Loucy (cell line): Measurements from ENCODE around the gene YAF2.

ENCODE experiments used
- EZH2phosphoT487 ChIP-seq: fragments of 200-600 bp; IDR thresholded peaks from 2 replicates; pipeline ENCODE4 v1.6.1; 2018; ENCODE audit warnings: antibody characterized with exemption, mild to moderate bottlenecking, moderate library complexity, borderline replicate concordance
- TF ChIP-seq, protein P1 (sequence below): fragments of 200-600 bp; sonication (generic); conservative IDR thresholded peaks from 2 replicates; pipeline ENCODE4 v1.5.1; 2014; ENCODE audit warnings: mild to moderate bottlenecking, antibody characterized with exemption, low read length

DNA sequence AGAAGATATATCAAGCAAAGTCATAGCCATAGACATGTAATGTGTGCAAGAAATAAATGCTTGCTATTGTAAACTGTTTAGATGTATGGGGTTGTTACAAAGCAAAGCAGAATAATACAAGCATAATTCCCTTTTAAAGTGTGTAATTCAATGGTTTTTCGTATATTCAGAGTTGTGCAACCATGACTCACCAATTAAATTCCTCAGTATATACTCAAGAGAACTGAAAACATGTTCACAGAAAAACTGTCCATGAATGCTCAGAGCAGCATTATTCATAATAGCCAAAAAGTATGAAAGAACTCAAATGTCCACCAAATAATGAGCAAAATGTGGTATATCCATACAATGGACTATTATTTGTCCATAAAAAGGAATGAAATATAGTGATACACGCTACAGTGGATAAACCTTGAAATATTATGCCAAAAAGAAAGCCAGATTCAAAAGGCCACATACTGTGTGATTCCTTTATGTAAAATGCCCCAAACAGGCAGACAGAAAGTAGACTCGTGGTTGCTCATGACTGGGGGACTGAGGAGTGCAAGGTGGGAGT is 102.7 kb downstream of the YAF2 start:
- TF ChIP-seq, protein P1, sequence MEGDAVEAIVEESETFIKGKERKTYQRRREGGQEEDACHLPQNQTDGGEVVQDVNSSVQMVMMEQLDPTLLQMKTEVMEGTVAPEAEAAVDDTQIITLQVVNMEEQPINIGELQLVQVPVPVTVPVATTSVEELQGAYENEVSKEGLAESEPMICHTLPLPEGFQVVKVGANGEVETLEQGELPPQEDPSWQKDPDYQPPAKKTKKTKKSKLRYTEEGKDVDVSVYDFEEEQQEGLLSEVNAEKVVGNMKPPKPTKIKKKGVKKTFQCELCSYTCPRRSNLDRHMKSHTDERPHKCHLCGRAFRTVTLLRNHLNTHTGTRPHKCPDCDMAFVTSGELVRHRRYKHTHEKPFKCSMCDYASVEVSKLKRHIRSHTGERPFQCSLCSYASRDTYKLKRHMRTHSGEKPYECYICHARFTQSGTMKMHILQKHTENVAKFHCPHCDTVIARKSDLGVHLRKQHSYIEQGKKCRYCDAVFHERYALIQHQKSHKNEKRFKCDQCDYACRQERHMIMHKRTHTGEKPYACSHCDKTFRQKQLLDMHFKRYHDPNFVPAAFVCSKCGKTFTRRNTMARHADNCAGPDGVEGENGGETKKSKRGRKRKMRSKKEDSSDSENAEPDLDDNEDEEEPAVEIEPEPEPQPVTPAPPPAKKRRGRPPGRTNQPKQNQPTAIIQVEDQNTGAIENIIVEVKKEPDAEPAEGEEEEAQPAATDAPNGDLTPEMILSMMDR: no peak
- no peak for TF ChIP-seq EZH2phosphoT487
